ENCODE results near the gene TIMM8B. TPM values are rescaled to one million over a fixed set of nuclear protein-coding genes. Genes with fewer than 3 reads are reported as not detected.

Gene TIMM8B
- total and polyA plus RNA-seq, 9 of the 15 experiments (the other 6 are each of a cell fraction or from before 2014, with no cell fraction given) = 95.8 to 338 (median 145) TPM

DNA sequence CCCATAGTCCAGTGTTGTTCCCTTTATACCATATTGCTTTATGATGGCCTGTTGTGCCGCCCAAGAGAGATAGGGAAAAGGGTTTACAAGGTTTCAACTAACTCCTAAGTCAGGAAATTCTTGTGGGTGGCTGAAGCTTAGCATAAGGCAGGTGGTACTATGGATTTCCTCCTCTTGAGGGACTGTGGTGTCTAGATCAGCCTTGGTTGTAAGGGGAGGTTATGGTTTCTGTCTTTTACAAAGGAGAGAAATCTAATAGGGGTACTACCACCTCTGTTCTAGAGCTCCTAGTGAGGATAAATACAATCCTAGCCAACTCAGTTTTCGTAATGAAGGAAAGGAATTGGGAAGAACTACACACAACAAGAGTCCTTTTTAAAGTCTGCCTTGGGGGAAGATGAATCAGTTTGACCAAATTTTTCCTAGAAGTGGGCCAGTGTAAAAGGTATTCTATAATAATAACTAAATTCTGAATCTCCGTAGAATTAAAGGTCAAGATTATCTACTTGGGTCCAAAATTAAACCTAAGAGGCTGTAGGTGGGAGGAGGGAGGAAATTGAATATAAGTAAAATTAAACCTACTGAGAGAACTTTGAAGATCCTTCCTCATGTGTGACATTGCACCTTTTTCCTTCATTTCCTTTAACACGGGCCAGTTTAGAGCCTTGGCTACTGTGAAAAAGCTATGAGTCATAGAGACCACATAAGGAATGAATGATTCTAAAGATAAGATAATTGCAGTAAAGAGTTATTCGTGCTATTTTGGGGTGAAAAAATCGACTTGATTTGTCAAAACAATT, 44.2 kb downstream of the TIMM8B start (continued):
- TF ChIP-seq, protein P1, sequence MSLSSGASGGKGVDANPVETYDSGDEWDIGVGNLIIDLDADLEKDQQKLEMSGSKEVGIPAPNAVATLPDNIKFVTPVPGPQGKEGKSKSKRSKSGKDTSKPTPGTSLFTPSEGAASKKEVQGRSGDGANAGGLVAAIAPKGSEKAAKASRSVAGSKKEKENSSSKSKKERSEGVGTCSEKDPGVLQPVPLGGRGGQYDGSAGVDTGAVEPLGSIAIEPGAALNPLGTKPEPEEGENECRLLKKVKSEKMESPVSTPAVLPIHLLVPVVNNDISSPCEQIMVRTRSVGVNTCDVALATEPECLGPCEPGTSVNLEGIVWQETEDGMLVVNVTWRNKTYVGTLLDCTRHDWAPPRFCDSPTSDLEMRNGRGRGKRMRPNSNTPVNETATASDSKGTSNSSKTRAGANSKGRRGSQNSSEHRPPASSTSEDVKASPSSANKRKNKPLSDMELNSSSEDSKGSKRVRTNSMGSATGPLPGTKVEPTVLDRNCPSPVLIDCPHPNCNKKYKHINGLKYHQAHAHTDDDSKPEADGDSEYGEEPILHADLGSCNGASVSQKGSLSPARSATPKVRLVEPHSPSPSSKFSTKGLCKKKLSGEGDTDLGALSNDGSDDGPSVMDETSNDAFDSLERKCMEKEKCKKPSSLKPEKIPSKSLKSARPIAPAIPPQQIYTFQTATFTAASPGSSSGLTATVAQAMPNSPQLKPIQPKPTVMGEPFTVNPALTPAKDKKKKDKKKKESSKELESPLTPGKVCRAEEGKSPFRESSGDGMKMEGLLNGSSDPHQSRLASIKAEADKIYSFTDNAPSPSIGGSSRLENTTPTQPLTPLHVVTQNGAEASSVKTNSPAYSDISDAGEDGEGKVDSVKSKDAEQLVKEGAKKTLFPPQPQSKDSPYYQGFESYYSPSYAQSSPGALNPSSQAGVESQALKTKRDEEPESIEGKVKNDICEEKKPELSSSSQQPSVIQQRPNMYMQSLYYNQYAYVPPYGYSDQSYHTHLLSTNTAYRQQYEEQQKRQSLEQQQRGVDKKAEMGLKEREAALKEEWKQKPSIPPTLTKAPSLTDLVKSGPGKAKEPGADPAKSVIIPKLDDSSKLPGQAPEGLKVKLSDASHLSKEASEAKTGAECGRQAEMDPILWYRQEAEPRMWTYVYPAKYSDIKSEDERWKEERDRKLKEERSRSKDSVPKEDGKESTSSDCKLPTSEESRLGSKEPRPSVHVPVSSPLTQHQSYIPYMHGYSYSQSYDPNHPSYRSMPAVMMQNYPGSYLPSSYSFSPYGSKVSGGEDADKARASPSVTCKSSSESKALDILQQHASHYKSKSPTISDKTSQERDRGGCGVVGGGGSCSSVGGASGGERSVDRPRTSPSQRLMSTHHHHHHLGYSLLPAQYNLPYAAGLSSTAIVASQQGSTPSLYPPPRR (CRISPR knock-in tag; IDR thresholded peaks at IDR 0.05; ENCODE audit: borderline replicate concordance) = no peak
- TF ChIP-seq TCF7L2 (IDR thresholded peaks at IDR 0.05; ENCODE audit: low read depth, low read length) (no peak), SUPT5H (IDR thresholded peaks at IDR 0.05) (no peak), MTA1 (IDR thresholded peaks at IDR 0.05; ENCODE audit: borderline replicate concordance) (no peak), KLF16 (IDR thresholded peaks at IDR 0.05) (no peak), ZSCAN32 (CRISPR knock-in tag; IDR thresholded peaks at IDR 0.05) (no peak), CTBP1 (IDR thresholded peaks at IDR 0.05; ENCODE audit: borderline replicate concordance) (no peak), ZKSCAN3 (CRISPR knock-in tag; IDR thresholded peaks at IDR 0.05) (no peak), ELF1 (tag; IDR thresholded peaks at IDR 0.05) (no peak), ZNF668 (CRISPR knock-in tag; IDR thresholded peaks at IDR 0.05) (no peak), ZFX (CRISPR knock-in tag; IDR thresholded peaks at IDR 0.05) (no peak), HDAC2 (IDR thresholded peaks at IDR 0.05) (no peak; the same call in 1 of the 2 replicates), TAL1 (IDR thresholded peaks at IDR 0.05) (no peak), SMARCA5 (IDR thresholded peaks at IDR 0.05) (no peak), ZEB2 (IDR thresholded peaks at IDR 0.05) (no peak), HNRNPK (IDR thresholded peaks at IDR 0.05; ENCODE audit: low read depth, low read length, poor library complexity, severe bottlenecking) (no peak), CBFA2T3 (IDR thresholded peaks at IDR 0.05) (peak; percentile 31; the same call in 1 of the 2 replicates), EP300 (IDR thresholded peaks at IDR 0.05; ENCODE audit: low read length) (peak; percentile 32; the same call in 1 of the 2 replicates), SMARCC2 (IDR thresholded peaks at IDR 0.05; ENCODE audit: low read depth) (peak; percentile 90)
- TF ChIP-seq, protein P2, sequence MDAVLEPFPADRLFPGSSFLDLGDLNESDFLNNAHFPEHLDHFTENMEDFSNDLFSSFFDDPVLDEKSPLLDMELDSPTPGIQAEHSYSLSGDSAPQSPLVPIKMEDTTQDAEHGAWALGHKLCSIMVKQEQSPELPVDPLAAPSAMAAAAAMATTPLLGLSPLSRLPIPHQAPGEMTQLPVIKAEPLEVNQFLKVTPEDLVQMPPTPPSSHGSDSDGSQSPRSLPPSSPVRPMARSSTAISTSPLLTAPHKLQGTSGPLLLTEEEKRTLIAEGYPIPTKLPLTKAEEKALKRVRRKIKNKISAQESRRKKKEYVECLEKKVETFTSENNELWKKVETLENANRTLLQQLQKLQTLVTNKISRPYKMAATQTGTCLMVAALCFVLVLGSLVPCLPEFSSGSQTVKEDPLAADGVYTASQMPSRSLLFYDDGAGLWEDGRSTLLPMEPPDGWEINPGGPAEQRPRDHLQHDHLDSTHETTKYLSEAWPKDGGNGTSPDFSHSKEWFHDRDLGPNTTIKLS (IDR thresholded peaks at IDR 0.05; ENCODE audit: borderline replicate concordance, low read depth) = no peak
- TF ChIP-seq, protein P3, sequence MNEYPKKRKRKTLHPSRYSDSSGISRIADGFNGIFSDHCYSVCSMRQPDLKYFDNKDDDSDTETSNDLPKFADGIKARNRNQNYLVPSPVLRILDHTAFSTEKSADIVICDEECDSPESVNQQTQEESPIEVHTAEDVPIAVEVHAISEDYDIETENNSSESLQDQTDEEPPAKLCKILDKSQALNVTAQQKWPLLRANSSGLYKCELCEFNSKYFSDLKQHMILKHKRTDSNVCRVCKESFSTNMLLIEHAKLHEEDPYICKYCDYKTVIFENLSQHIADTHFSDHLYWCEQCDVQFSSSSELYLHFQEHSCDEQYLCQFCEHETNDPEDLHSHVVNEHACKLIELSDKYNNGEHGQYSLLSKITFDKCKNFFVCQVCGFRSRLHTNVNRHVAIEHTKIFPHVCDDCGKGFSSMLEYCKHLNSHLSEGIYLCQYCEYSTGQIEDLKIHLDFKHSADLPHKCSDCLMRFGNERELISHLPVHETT (CRISPR knock-in tag; conservative IDR thresholded peaks at IDR 0.05 in 1 of 2, IDR thresholded peaks at IDR 0.05 in 1 of 2) = no peak
